ENCODE data around the gene NPAS3.

DNA sequence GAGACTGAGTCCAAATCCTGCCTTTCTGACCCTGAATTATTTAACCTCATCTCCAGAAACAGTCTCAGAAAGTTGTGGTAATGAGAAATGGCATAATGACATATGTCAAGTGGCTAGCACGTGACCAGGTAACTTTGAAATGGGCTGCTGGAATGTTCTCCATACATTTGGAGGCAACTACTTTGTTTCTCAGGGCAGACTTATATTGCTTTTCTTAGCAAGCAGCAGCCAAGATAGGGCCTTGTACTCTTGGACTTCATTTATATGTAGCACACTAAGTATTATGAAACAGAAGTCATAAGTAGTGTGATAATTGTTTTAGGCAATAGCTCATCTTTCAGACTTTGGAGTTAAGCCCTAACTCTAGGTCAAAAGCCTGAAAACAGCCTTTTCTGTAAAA, 494.7 kb downstream of the NPAS3 start:
- TF ChIP-seq, protein P1, sequence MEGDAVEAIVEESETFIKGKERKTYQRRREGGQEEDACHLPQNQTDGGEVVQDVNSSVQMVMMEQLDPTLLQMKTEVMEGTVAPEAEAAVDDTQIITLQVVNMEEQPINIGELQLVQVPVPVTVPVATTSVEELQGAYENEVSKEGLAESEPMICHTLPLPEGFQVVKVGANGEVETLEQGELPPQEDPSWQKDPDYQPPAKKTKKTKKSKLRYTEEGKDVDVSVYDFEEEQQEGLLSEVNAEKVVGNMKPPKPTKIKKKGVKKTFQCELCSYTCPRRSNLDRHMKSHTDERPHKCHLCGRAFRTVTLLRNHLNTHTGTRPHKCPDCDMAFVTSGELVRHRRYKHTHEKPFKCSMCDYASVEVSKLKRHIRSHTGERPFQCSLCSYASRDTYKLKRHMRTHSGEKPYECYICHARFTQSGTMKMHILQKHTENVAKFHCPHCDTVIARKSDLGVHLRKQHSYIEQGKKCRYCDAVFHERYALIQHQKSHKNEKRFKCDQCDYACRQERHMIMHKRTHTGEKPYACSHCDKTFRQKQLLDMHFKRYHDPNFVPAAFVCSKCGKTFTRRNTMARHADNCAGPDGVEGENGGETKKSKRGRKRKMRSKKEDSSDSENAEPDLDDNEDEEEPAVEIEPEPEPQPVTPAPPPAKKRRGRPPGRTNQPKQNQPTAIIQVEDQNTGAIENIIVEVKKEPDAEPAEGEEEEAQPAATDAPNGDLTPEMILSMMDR (conservative IDR thresholded peaks at IDR 0.05; ENCODE audit: low read length), result no peak
- no peak for TF ChIP-seq EZH2phosphoT487 (IDR thresholded peaks at IDR 0.05; ENCODE audit: borderline replicate concordance)

Data from Loucy (cell line).